HepG2 (cell line): ENCODE data around the gene NFASC. TPM values are rescaled to one million over a fixed set of nuclear protein-coding genes. Genes with fewer than 3 reads are reported as not detected.

ENCODE experiments used
- ATAC-seq: fragments of 200-7000 bp; cut with Tn5 transposase; 3 replicates; pipeline ENCODE4 v1.9.1; 2020; ENCODE audit warnings: mild to moderate bottlenecking, moderate library complexity
- BruUV-seq: library from RNA; stranded (reverse); fragments of 400-500 nt; replicated peaks from 2 replicates; lab custom pipeline; 2021; lab: Mats Ljungman, UMichigan
- CTCF ChIA-PET: fragments of 300-600 bp; formaldehyde crosslinking; extraction: SDS; loops from one replicate; lab custom pipeline; 2021; ENCODE audit warnings: low total read pairs, inconsistent platforms, low intra/inter-chr PET ratio; lab: Yijun Ruan, JAX
- POLR2A ChIA-PET: fragments of 350-600 bp; sonication (Branson Sonifier 250); formaldehyde crosslinking; loops from one replicate; lab custom pipeline; 2020; ENCODE audit warnings: antibody characterized with exemption, inconsistent platforms; lab: Yijun Ruan, JAX
- DNase-seq: peaks from one replicate; pipeline ENCODE4 v3.0.0-alpha.2; 2015; ENCODE audit warnings: low spot score
- FAIRE-seq: peaks from 3 replicates; lab custom pipeline; 2011; peaks lifted over from hg19 to GRCh38; lab: Jason Lieb, UNC
- H2AFZ ChIP-seq: one replicate; pipeline ENCODE4 v1.6.1; 2011; ENCODE audit warnings: low read length, inconsistent platforms
- H3K27ac ChIP-seq: fragments of 300-600 bp; 3 replicates; pipeline ENCODE4 v1.8.0; 2011; ENCODE audit warnings: mixed run types, mild to moderate bottlenecking, mixed read lengths, low read length, inconsistent platforms; ENCODE audit not compliant: insufficient read depth; ENCODE audit errors: extremely low read length
- H3K27me3 ChIP-seq, 2 experiments: fragments of 200-600 bp in 1 of 2; 2 replicates in 1 of 2; 3 replicates in 1 of 2; pipeline versions ENCODE4 v1.6.0 to v1.8.0; 2011; ENCODE audit warnings: low read length in 2 of 2, mild to moderate bottlenecking in 2 of 2, moderate library complexity in 2 of 2, inconsistent platforms in 1 of 2; ENCODE audit not compliant: insufficient read depth in 2 of 2, control insufficient read depth in 1 of 2
- H3K36me3 ChIP-seq, 2 experiments: fragments of 200-600 bp in 1 of 2; replicated peaks in 1 of 2; 2 replicates in 1 of 2; 3 replicates in 1 of 2; pipeline versions ENCODE4 v1.5.1 to v1.8.0; 2011; ENCODE audit warnings: low read length in 2 of 2, inconsistent platforms in 1 of 2; ENCODE audit not compliant: insufficient read depth in 2 of 2, control insufficient read depth in 1 of 2
- H3K4me1 ChIP-seq: 2 replicates; pipeline ENCODE4 v1.5.1; 2012; ENCODE audit warnings: low read length, inconsistent platforms; ENCODE audit not compliant: insufficient read depth
- H3K4me2 ChIP-seq: 2 replicates; pipeline ENCODE4 v1.6.0; 2011; ENCODE audit warnings: low read depth, low read length, inconsistent platforms
- H3K4me3 ChIP-seq, 3 experiments: fragments of 200-600 bp in 1 of 3; sonication (generic), shearing (Covaris generic) in 1 of 3; replicated peaks in 1 of 3; 2 replicates each; pipeline ENCODE4 v1.5.1; 2011 to 2016; ENCODE audit warnings: low read length in 3 of 3, inconsistent platforms in 2 of 3, low read depth in 2 of 3, mild to moderate bottlenecking in 2 of 3, control low read depth in 1 of 3, mixed read lengths in 1 of 3; ENCODE audit not compliant: insufficient read depth in 1 of 3
- H3K79me2 ChIP-seq: one replicate; pipeline ENCODE4 v1.6.1; 2011; ENCODE audit warnings: low read length, inconsistent platforms; ENCODE audit not compliant: insufficient read depth
- H3K9ac ChIP-seq: 2 replicates; pipeline ENCODE4 v1.6.0; 2011; ENCODE audit warnings: mild to moderate bottlenecking, low read depth, low read length, inconsistent platforms; ENCODE audit not compliant: insufficient read depth
- H3K9me3 ChIP-seq: 2 replicates; pipeline ENCODE4 v1.5.1; 2012; ENCODE audit warnings: mild to moderate bottlenecking, low read length
- H4K20me1 ChIP-seq: 2 replicates; pipeline ENCODE4 v1.6.0; 2011; ENCODE audit warnings: inconsistent platforms, mild to moderate bottlenecking, low read length, moderate library complexity; ENCODE audit not compliant: insufficient read depth
- ARID2 ChIP-seq: sonication (generic); formaldehyde crosslinking; IDR thresholded peaks from 2 replicates; pipeline ENCODE4 v1.8.1; 2022; ENCODE audit warnings: mild to moderate bottlenecking, missing genetic modification reagents, borderline replicate concordance
- BRCA1 ChIP-seq: sonication (generic); formaldehyde crosslinking; IDR thresholded peaks from 2 replicates; pipeline ENCODE4 v1.4.0; 2020; ENCODE audit warnings: missing genetic modification reagents
- CHD2 ChIP-seq: IDR thresholded peaks from 2 replicates; pipeline ENCODE4 v1.6.1; 2011; ENCODE audit warnings: low read depth, low read length, improper control_type of control experiment
- GATAD1 ChIP-seq: IDR thresholded peaks from 2 replicates; pipeline ENCODE4 v1.6.1; 2016; ENCODE audit warnings: missing genetic modification reagents, missing compliant biosample characterization
- KDM2A ChIP-seq: sonication (generic); formaldehyde crosslinking; IDR thresholded peaks from 2 replicates; pipeline ENCODE4 v1.4.0; 2020; ENCODE audit warnings: low read depth, missing genetic modification reagents, borderline replicate concordance
- PCBP2 ChIP-seq: fragments of 200-400 bp; formaldehyde crosslinking; optimal IDR thresholded peaks from 2 replicates; pipeline ENCODE3; 2018; ENCODE audit warnings: low read length, low read depth; ENCODE audit not compliant: poor library complexity, severe bottlenecking
- SP1 ChIP-seq, 2 experiments: fragments of 450-650 bp in 1 of 2; sonication (generic) in 1 of 2; formaldehyde crosslinking in 1 of 2; IDR thresholded peaks; 2 replicates each; pipeline versions ENCODE4 v1.4.0 to v1.6.1; 2016 to 2020; ENCODE audit warnings: missing genetic modification reagents in 1 of 2
- ZMYM4 ChIP-seq: sonication (generic); formaldehyde crosslinking; IDR thresholded peaks from 2 replicates; pipeline ENCODE4 v1.8.1; 2023; ENCODE audit warnings: mild to moderate bottlenecking, missing genetic modification reagents
- ZNF792 ChIP-seq: IDR thresholded peaks from 2 replicates; pipeline ENCODE4 v1.6.1; 2016
- WGBS: methylation state at CpG from one replicate; pipeline ENCODE4 v1.1.6; 2017; ENCODE audit warnings: low lambda C conversion rate; 5-methylcytosine and 5-hydroxymethylcytosine counted together
- in situ Hi-C: cut with HindIII; loops from 2 replicates; pipeline ENCODE4 v1.10.0; 2017; ENCODE audit warnings: low pct_unique_long_range_greater_than_20kb; ENCODE audit not compliant: extremely low pct_ligation_motif_present
- intact Hi-C: fragments of 100-400 bp; cut with micrococcal nuclease; formaldehyde crosslinking; loops from one replicate; pipeline ENCODE4 v1.10.0; 2022; ENCODE audit not compliant: unreplicated experiment
- polyA plus RNA-seq, 8 experiments: library from polyadenylated mRNA; depleted of rRNA in 3 of 8; stranded (reverse) in 7 of 8; unstranded in 1 of 8; fragments of >200 nt; fragmentation: Illumina TruSeq in 4 of 8; extraction: Trizol in 4 of 8; gene quantifications; 2 replicates each; pipeline versions ENCODE4 v1.2.1 to v1.2.3, GENCODE V29; 2011 to 2016; ENCODE audit warnings: low read depth in 4 of 8, missing spikeins in 1 of 8, mixed read lengths in 1 of 8; ENCODE audit not compliant: insufficient read depth in 1 of 8
- total RNA-seq, 5 experiments: library from RNA; depleted of rRNA; stranded (reverse); fragments of >200 nt; fragmentation: Illumina TruSeq; extraction: Trizol; gene quantifications; 2 replicates each; pipeline ENCODE4 v1.2.3, GENCODE V29; 2016; ENCODE audit warnings: low read depth in 1 of 5

The NFASC gene
- total and polyA plus RNA-seq, 2 of the 13 experiments (the other 11 are each of a cell fraction or from before 2014, with no cell fraction given), result not detected

GRCh38 chr1:205016584-205016983 lies 145.9 kb downstream of the NFASC start:
- WGBS, result 48% methylated on average over 10 of the region's 13 CpGs
- intact Hi-C loops, result no loop called here
- Histone ChIP-seq H3K36me3 (no peaks in the 10 kb centered on the region), H3K27me3 (peaks cover 5 to 62% of the 10 kb centered on the region in 2 experiments; a peak in 4 of 5 replicates), H2AFZ (no peak overlapping the region), H3K27ac (no peak overlapping the region), H3K9me3 (no peaks in the 10 kb centered on the region), H3K9ac (no peak overlapping the region), H3K4me3 (no peak overlapping the region), H4K20me1 (no peaks in the 10 kb centered on the region), H3K4me1 (no peaks in the 10 kb centered on the region), H3K4me2 (no peak overlapping the region), H3K79me2 (no peaks in the 10 kb centered on the region)
- BruUV-seq, result no TSS peak
- POLR2A ChIA-PET, result no interaction called here
- CTCF ChIA-PET, result no interaction called here
- FAIRE-seq (no peak), ATAC-seq (no peak), DNase-seq (no peak)
- in situ Hi-C loops, result no loop called here
- TF ChIP-seq SP1 (IDR thresholded peaks at IDR 0.05) (no peak), SP1 (CRISPR knock-in tag; IDR thresholded peaks at IDR 0.05) (no peak), GATAD1 (CRISPR knock-in tag) (no peak)

- Histone ChIP-seq H3K36me3 (no peaks in the 10 kb centered on the region), H4K20me1 (no peaks in the 10 kb centered on the region), H3K9ac (no peak overlapping the region), H3K27ac (no peak overlapping the region), H3K4me3 (no peak overlapping the region), H2AFZ (no peak overlapping the region), H3K4me1 (no peaks in the 10 kb centered on the region), H3K27me3 (peaks cover 7 to 65% of the 10 kb centered on the region in 2 experiments; a peak in 4 of 5 replicates), H3K4me2 (no peak overlapping the region), H3K9me3 (no peaks in the 10 kb centered on the region), H3K79me2 (no peaks in the 10 kb centered on the region)
- no peak for ATAC-seq
- TF ChIP-seq ZMYM4 (no peak), KDM2A (no peak), ARID2 (CRISPR knock-in tag) (no peak), PCBP2 (no peak), CHD2 (no peak), ZNF792 (no peak), BRCA1 (CRISPR knock-in tag) (no peak)
- FAIRE-seq, result no peak
- ChIA-PET CTCF (no interaction called here), POLR2A (no interaction called here)
- no peak for DNase-seq
- in situ Hi-C loops, result no loop called here
- 19% methylated on average over 6 of the region's 6 CpGs for WGBS
- intact Hi-C loops, result no loop called here
- no TSS peak for BruUV-seq
Measured at GRCh38 chr1:205017001-205017400, 146.3 kb downstream of the NFASC start.
